GM18873 (cell line): ENCODE measurements around the gene CA5B.
"Not testable (repeated sequence)": the region's sequence is repeated elsewhere in the genome, so short reads cannot be mapped to it uniquely, and the experiment has no call there.

Source experiments
- ATAC-seq: cut with Tn5 transposase; IDR thresholded peaks from one replicate; pipeline ENCODE4 v1.9.1; 2021; ENCODE audit warnings: mild to moderate bottlenecking, moderate library complexity, moderate number of reproducible peaks; ENCODE audit not compliant: unreplicated experiment, low FRiP score

CA5B gene

GRCh38 chrX:15747626-15748173, 9.6 kb downstream of the CA5B start:
- ATAC-seq: no peak

GRCh38 chrX:15748841-15749240, 10.8 kb downstream of the CA5B start:
- no peak for ATAC-seq

- peak; percentile 83 for ATAC-seq
Observed at GRCh38 chrX:15749642-15750610, 11.9 kb downstream of the CA5B start.

- no peak for ATAC-seq
Observed at GRCh38 chrX:15750611-15751154, 12.6 kb downstream of the CA5B start.

GRCh38 chrX:15751155-15751819, 13.2 kb downstream of the CA5B start:
- no peak for ATAC-seq

GRCh38 chrX:15755091-15755490, 17.0 kb downstream of the CA5B start:
- no peak for ATAC-seq

GRCh38 chrX:15758140-15758539, 20.1 kb downstream of the CA5B start:
- ATAC-seq: no peak

GRCh38 chrX:15759886-15760285, 21.8 kb downstream of the CA5B start:
- not testable (repeated sequence) for ATAC-seq

GRCh38 chrX:15761564-15762191, 23.6 kb downstream of the CA5B start:
- ATAC-seq: no peak

GRCh38 chrX:15769300-15769954, 31.4 kb downstream of the CA5B start:
- no peak for ATAC-seq

- ATAC-seq: peak; percentile 88
Observed at GRCh38 chrX:15781961-15782699, 44.1 kb downstream of the CA5B start.

GRCh38 chrX:15785176-15785750, 47.2 kb downstream of the CA5B start:
- no peak for ATAC-seq

GRCh38 chrX:15786915-15787314, 48.8 kb downstream of the CA5B start:
- no peak for ATAC-seq

- peak; percentile 90 for ATAC-seq
Observed at GRCh38 chrX:15789979-15790768, 52.1 kb downstream of the CA5B start, which contains the start of gene ZRSR2. TSS of gene ZRSR2 (plus strand) at chrX:15790484. CDS start at chrX:15790496, 12 bp downstream.

GRCh38 chrX:15790769-15791290, 52.8 kb downstream of the CA5B start:
- ATAC-seq: peak; percentile 20

GRCh38 chrX:15797707-15798106, 59.6 kb downstream of the CA5B start:
- no peak for ATAC-seq

- no peak for ATAC-seq
Observed at GRCh38 chrX:15804563-15804962, 66.5 kb downstream of the CA5B start.

GRCh38 chrX:15808254-15808653, 70.2 kb downstream of the CA5B start:
- no peak for ATAC-seq
